Activated CD8-positive, alpha-beta memory T cell treated with anti-CD3 and anti-CD28 coated beads, Interleukin-2, amount 10 ng/mL, durations not matched to agents 7 days and 5 days (primary cell): ENCODE measurements around the gene MAST2. TPM values are rescaled to one million over a fixed set of nuclear protein-coding genes. Genes with fewer than 3 reads are reported as not detected.

ENCODE experiments used
- ATAC-seq: fragments of 150-1000 bp; cut with Tn5 transposase; one replicate; pipeline ENCODE4 v1.10.0; 2021; ENCODE audit warnings: moderate library complexity
- CTCF ChIA-PET: fragments of 350-600 bp; sonication (Branson Sonifier 250); formaldehyde crosslinking; loops from one replicate; lab custom pipeline; 2021; ENCODE audit warnings: antibody characterized with exemption; lab: Charles Lee
- DNase-seq: peaks from one replicate; pipeline ENCODE4 v3.0.0-alpha.2; 2020
- H3K27ac Mint-ChIP-seq: one replicate; pipeline ENCODE4 v1.8.0; 2021; ENCODE audit warnings: mild to moderate bottlenecking, mixed read lengths
- H3K27me3 Mint-ChIP-seq: one replicate; pipeline ENCODE4 v1.8.0; 2021; ENCODE audit warnings: mixed read lengths
- H3K36me3 Mint-ChIP-seq: one replicate; pipeline ENCODE4 v1.8.0; 2021; ENCODE audit warnings: mild to moderate bottlenecking, mixed read lengths
- H3K4me1 Mint-ChIP-seq: one replicate; pipeline ENCODE4 v1.8.0; 2021; ENCODE audit warnings: mixed read lengths
- H3K4me3 Mint-ChIP-seq: one replicate; pipeline ENCODE4 v1.8.0; 2021; ENCODE audit warnings: mild to moderate bottlenecking, moderate library complexity, mixed read lengths
- H3K9me3 Mint-ChIP-seq: one replicate; pipeline ENCODE4 v1.8.0; 2022; ENCODE audit warnings: low read depth, mixed read lengths
- total RNA-seq, 2 experiments: library from RNA; stranded (reverse); gene quantifications; one replicate each; pipeline ENCODE4 v1.2.3, GENCODE V29; 2021

Gene MAST2
- total RNA-seq, 2 experiments from 2014 or later = 29.5 to 35.6 TPM

- Mint-ChIP-seq H3K27me3 (no peaks in the 10 kb centered on the region), H3K36me3 (peaks cover 17% of the 10 kb centered on the region), H3K4me3 (no peak overlapping the region), H3K4me1 (peaks cover 16% of the 10 kb centered on the region), H3K27ac (no peak overlapping the region), H3K9me3 (no peaks in the 10 kb centered on the region)
- DNase-seq (no peak), ATAC-seq (no peak)
- CTCF ChIA-PET = no interaction called here
These were observed 255.5 kb downstream of the MAST2 start for GRCh38 chr1:46058936-46059335.

GRCh38 chr1:46061146-46061545, 257.7 kb downstream of the MAST2 start:
- no peak overlapping the region for H3K27ac Mint-ChIP-seq
- no peak for ATAC-seq
- H3K4me3 Mint-ChIP-seq = no peak overlapping the region
- CTCF ChIA-PET = interaction anchor here (1.8 kb wide), 1 partner anchor 186 kb away, joined by 5 read pairs; the partner anchor contains the start of gene RAD54L
- H3K4me1 Mint-ChIP-seq = peaks cover 27% of the 10 kb centered on the region
- no peak for DNase-seq
- peaks cover 19% of the 10 kb centered on the region for H3K36me3 Mint-ChIP-seq
- no peaks in the 10 kb centered on the region for H3K27me3 Mint-ChIP-seq
- H3K9me3 Mint-ChIP-seq = no peaks in the 10 kb centered on the region

DNA sequence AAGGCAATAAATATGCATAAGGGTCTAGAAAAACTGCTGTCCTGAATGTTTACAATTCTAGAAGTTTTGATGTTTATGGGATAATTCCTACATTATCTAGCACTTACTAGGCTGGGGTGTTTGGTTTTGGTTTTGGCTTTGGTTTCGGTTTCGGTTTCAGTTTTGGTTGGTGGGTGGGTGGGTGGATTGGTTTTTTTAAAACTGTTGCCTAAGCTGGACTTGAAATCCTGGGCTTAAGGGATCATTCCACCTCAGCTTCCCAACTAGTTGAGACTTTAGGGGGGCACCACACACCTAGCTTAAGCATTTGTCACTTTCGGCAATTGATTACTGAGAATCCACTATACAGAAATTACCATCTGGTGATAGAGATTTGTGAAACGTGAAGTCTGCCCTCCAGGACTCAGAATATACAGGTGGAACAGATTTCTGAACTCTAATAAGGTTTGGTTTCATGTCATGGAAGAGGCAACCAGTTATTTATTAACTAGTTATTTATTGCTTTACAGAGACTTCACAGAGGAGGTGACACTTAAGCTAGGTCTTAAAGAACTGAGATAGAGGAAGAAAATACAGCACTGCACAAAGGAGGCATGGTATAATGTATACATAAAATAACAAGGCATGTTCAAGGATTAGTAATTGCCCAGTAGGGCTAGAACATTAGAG, 259.4 kb downstream of the MAST2 start:
- Mint-ChIP-seq H3K27ac (peak overlapping the region; percentile 64), H3K4me1 (peaks cover 27% of the 10 kb centered on the region), H3K9me3 (no peaks in the 10 kb centered on the region), H3K27me3 (no peaks in the 10 kb centered on the region), H3K36me3 (peaks cover 19% of the 10 kb centered on the region), H3K4me3 (peak overlapping the region; percentile 29)
- CTCF ChIA-PET = interaction anchor here (1.2 to 2.9 kb wide), 2 partner anchors 116 to 161 kb away, joined by 3 to 10 read pairs; no protein-coding TSS in a partner anchor
- peak; percentile 67 for ATAC-seq
- peak; percentile 76 for DNase-seq

GRCh38 chr1:46064708-46065107, 261.3 kb downstream of the MAST2 start:
- Mint-ChIP-seq H3K9me3 (no peaks in the 10 kb centered on the region), H3K4me3 (no peak overlapping the region), H3K27me3 (no peaks in the 10 kb centered on the region), H3K4me1 (peaks cover 27% of the 10 kb centered on the region), H3K27ac (no peak overlapping the region), H3K36me3 (peaks cover 15% of the 10 kb centered on the region)
- CTCF ChIA-PET = interaction anchor here (1.3 to 2.9 kb wide), 2 partner anchors 28 to 159 kb away, joined by 4 to 10 read pairs; no protein-coding TSS in a partner anchor
- ATAC-seq (no peak), DNase-seq (no peak)

DNA sequence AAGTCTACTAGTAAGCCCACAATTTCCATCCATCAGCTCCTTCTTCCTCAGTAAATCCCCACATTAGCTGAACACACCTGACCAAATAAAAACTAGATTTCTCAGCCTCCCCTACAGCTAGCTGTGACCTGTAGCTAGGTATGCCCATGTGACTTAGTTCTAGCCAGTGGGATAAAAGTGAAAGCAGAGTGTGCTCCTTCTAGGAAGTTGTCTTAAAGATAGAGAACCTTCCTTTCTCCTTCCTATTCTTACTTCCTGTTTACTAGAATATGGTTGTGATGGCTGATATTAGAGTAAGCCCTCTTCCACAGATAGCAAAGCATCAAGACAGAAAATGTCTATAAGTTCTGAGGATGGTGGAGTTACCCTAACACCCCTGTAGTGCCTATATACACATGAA, 262.0 kb downstream of the MAST2 start:
- CTCF ChIA-PET = interaction anchor here (1.3 kb wide), 1 partner anchor 28 kb away, joined by 4 read pairs; no protein-coding TSS in a partner anchor
- ATAC-seq = peak; percentile 80

GRCh38 chr1:46067652-46068051, 264.2 kb downstream of the MAST2 start:
- Mint-ChIP-seq H3K27me3 (no peaks in the 10 kb centered on the region), H3K4me3 (no peak overlapping the region), H3K9me3 (no peaks in the 10 kb centered on the region), H3K27ac (no peak overlapping the region), H3K4me1 (peaks cover 20% of the 10 kb centered on the region), H3K36me3 (peaks cover 5% of the 10 kb centered on the region)
- CTCF ChIA-PET = interaction anchor here (1.2 to 1.4 kb wide), 3 partner anchors 23 to 109 kb away, joined by 3 to 4 read pairs (median 3); partner anchors contain the start of gene P3R3URF
- ATAC-seq (no peak), DNase-seq (no peak)

More for the DNA sequence above, 262.0 kb downstream of the MAST2 start:
- H3K36me3 Mint-ChIP-seq = peaks cover 15% of the 10 kb centered on the region
- H3K4me3 Mint-ChIP-seq = peak overlapping the region; percentile 24
- no peaks in the 10 kb centered on the region for H3K9me3 Mint-ChIP-seq
- H3K27me3 Mint-ChIP-seq = no peaks in the 10 kb centered on the region
- DNase-seq = no peak
- peak overlapping the region; percentile 17 for H3K27ac Mint-ChIP-seq
- H3K4me1 Mint-ChIP-seq = peaks cover 27% of the 10 kb centered on the region

DNA sequence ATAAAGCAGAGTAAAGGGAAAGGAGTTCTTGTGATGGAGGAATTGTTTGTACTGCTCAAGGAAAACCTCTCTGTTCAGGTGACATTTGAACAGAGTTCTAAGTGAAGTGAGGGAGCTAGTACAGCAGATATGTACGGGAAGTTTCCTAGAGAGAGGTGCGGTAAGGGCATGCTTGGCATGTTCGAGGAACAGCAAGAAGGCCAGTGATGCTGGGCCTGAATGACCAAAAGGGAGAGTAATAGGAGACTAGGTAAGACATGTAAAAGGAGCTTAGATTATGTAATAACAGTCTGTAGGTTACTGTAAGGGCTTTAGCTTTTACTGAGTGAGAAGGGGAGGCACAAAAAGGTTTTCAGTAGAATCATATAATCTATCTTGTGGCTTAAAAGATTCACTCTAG, 265.1 kb downstream of the MAST2 start:
- CTCF ChIA-PET = interaction anchor here (1.2 to 1.4 kb wide), 3 partner anchors 22 to 108 kb away, joined by 3 to 4 read pairs (median 3); partner anchors contain the start of gene P3R3URF
- Mint-ChIP-seq H3K36me3 (peaks cover 3% of the 10 kb centered on the region), H3K27ac (no peak overlapping the region), H3K9me3 (no peaks in the 10 kb centered on the region), H3K4me3 (no peak overlapping the region), H3K27me3 (no peaks in the 10 kb centered on the region), H3K4me1 (peaks cover 12% of the 10 kb centered on the region)
- ATAC-seq (no peak), DNase-seq (no peak)

DNA sequence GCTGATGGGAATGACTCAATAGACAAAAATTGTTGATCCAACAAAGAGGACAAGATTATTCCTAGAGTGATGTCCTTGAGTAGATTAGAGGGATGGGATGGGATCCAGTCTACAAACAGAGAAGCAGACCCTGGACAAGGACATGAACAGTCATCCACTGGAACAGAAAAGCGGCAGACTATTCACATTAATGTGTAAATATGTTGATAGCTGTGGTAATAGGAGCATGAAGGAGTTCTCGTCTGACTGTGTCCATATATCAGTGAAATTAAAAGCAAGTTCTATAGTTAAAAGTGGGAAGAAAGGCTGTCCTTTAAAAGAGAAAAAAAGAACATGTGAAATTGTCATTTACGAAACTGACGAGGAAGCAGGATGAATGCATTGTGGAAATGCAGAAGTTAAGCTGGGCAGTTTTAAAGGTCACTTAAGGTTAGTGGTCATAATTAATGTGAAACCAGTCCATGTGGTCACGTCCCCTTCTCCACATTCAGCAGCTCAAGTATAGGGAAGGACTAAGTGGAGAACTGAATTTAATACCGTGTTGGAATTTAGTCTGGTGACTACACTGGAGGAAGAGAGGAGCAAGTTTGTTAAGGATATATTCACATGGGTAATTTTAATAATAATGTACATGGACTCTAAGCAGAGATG, 266.9 kb downstream of the MAST2 start:
- CTCF ChIA-PET = interaction anchor here (1.7 kb wide), 1 partner anchor 153 kb away, joined by 5 read pairs; no protein-coding TSS in a partner anchor
- H3K9me3 Mint-ChIP-seq = no peaks in the 10 kb centered on the region
- peaks cover 4% of the 10 kb centered on the region for H3K4me1 Mint-ChIP-seq
- H3K36me3 Mint-ChIP-seq = peaks cover 1% of the 10 kb centered on the region
- H3K27ac Mint-ChIP-seq = no peak overlapping the region
- H3K27me3 Mint-ChIP-seq = no peaks in the 10 kb centered on the region
- H3K4me3 Mint-ChIP-seq = no peak overlapping the region
- DNase-seq (no peak), ATAC-seq (no peak)

GRCh38 chr1:46072975-46073374, 269.6 kb downstream of the MAST2 start:
- H3K4me3 Mint-ChIP-seq = no peak overlapping the region
- H3K27me3 Mint-ChIP-seq = no peaks in the 10 kb centered on the region
- CTCF ChIA-PET = no interaction called here
- no peak for DNase-seq
- no peaks in the 10 kb centered on the region for H3K9me3 Mint-ChIP-seq
- no peak for ATAC-seq
- H3K27ac Mint-ChIP-seq = no peak overlapping the region
- no peaks in the 10 kb centered on the region for H3K36me3 Mint-ChIP-seq
- no peaks in the 10 kb centered on the region for H3K4me1 Mint-ChIP-seq

GRCh38 chr1:46076343-46076742, 272.9 kb downstream of the MAST2 start:
- CTCF ChIA-PET = no interaction called here
- Mint-ChIP-seq H3K9me3 (no peaks in the 10 kb centered on the region), H3K4me3 (no peak overlapping the region), H3K36me3 (no peaks in the 10 kb centered on the region), H3K27me3 (no peaks in the 10 kb centered on the region), H3K27ac (no peak overlapping the region), H3K4me1 (no peaks in the 10 kb centered on the region)
- ATAC-seq (no peak), DNase-seq (no peak)

DNA sequence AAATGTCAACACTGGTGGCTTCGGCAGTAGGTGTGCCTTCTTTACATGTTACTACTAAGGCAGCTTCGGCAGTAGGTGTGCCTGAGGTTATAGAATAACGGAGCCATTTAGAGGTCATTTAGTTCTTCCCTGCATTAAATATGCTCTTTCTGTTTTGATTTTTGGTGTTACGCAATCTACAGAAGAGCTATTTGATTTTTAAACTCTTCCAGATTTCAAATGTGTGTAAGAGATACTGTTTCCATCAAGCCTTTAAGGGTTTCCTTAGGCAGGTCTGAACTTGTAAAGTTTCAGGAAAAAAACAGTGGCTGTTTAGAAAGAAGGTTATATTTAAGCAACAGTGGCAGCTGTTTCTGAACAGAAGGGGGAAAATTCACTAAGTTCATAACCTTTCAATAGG, 274.2 kb downstream of the MAST2 start:
- H3K4me1 Mint-ChIP-seq = no peaks in the 10 kb centered on the region
- H3K36me3 Mint-ChIP-seq = no peaks in the 10 kb centered on the region
- H3K4me3 Mint-ChIP-seq = no peak overlapping the region
- DNase-seq = no peak
- no peaks in the 10 kb centered on the region for H3K27me3 Mint-ChIP-seq
- H3K9me3 Mint-ChIP-seq = no peaks in the 10 kb centered on the region
- ATAC-seq = no peak
- CTCF ChIA-PET = no interaction called here
- H3K27ac Mint-ChIP-seq = no peak overlapping the region

DNA sequence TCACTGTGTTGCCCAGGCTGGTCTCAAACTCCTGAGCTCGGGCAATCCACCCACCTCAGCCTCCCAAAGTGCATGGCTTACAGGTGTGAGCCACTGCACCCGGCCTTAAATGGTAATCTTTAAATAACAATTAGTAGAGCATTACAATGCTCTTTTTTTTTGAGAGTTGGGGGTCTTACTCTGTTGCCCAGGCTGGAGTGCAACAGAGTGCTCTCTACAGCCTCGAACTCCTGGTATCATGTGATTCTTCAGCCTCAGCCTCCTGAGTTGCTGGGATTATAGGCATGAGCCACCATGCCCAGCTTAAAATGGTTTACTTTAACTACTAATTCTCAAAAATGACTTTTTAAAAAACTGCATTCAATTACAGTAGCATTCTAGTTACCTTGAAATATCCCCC, 276.8 kb downstream of the MAST2 start:
- Mint-ChIP-seq H3K9me3 (no peaks in the 10 kb centered on the region), H3K27ac (no peak overlapping the region), H3K4me1 (no peaks in the 10 kb centered on the region), H3K27me3 (peaks cover 3% of the 10 kb centered on the region), H3K4me3 (no peak overlapping the region), H3K36me3 (no peaks in the 10 kb centered on the region)
- DNase-seq = no peak
- CTCF ChIA-PET = no interaction called here
- no peak for ATAC-seq

DNA sequence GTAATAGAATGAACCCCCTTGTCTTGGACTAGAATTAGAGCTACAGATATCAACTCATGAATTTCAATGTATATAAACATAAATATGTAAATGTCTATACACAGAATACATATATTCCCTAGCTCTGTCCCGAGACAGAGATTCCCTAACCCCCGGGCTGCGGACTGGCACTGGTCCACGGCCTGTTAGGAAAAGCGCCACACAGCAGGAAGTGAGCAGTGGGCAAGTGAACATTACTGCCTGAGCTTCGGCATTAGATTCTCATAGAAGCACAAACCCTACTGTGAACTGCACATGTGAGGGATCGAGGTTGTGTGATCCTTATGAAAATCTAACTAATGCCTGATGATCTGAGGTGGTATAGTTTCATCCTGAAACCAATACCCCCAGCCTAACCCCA, 277.8 kb downstream of the MAST2 start:
- ATAC-seq (no peak), DNase-seq (no peak)
- no peaks in the 10 kb centered on the region for H3K4me1 Mint-ChIP-seq
- H3K36me3 Mint-ChIP-seq = no peaks in the 10 kb centered on the region
- H3K27me3 Mint-ChIP-seq = peaks cover 3% of the 10 kb centered on the region
- no peak overlapping the region for H3K27ac Mint-ChIP-seq
- CTCF ChIA-PET = no interaction called here
- H3K9me3 Mint-ChIP-seq = no peaks in the 10 kb centered on the region
- no peak overlapping the region for H3K4me3 Mint-ChIP-seq

- Mint-ChIP-seq H3K9me3 (no peaks in the 10 kb centered on the region), H3K4me3 (no peak overlapping the region), H3K27ac (no peak overlapping the region), H3K36me3 (no peaks in the 10 kb centered on the region), H3K4me1 (no peaks in the 10 kb centered on the region), H3K27me3 (peaks cover 3% of the 10 kb centered on the region)
- DNase-seq (no peak), ATAC-seq (no peak)
- CTCF ChIA-PET = no interaction called here
These were observed 278.2 kb downstream of the MAST2 start for GRCh38 chr1:46081619-46082018.
